T-helper 22 cell (primary cell): ENCODE results near the gene NEK6.

Experiments used
- DNase-seq: peaks from one replicate; pipeline ENCODE4 v3.0.0-alpha.2; 2020; ENCODE audit warnings: low read depth

Gene NEK6

DNA sequence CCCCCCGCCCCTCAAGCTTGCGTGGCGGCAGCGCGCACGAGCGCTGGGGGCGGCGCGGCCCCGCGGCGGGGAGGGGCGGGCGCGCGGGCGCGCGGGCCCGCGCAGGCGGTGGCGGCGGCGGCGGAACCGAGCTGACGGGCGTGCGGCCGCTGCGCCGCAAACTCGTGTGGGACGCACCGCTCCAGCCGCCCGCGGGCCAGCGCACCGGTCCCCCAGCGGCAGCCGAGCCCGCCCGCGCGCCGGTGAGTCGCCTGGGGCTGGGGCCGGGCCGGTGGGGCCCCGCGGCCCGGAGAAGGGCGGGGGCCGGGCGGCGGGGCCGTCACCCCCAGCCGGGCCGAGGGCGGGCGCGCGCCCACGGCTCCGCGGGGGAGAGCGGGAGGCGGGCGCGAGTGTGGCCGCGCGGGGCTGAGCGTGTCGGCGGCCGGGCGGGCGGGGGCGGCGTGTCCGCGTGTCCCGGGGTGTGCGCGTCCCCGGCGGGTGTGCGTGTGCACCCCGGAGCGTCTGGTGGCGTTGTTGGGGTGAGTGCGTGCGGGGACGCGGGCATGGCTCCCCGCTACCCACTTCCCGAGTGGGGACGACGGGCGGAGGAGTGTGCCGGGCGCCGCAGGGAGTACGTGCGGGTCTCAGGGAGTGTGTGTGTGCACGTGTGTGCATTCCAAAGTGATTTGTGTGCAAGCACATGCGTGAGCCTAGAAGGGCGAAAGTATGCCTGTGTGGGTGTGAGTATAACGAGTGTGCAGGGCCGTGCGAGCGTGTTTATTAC, at the start of gene NEK6:
Gene NEK6 (plus strand): TSS at position 106 of the 763 bp plus-strand sequence. CDS start 44,016 bp downstream, outside the sequence.
- DNase-seq, result peak; percentile 16

GRCh38 chr9:124208571-124208970, 49.2 kb upstream of the NEK6 start:
- no peak for DNase-seq

DNA sequence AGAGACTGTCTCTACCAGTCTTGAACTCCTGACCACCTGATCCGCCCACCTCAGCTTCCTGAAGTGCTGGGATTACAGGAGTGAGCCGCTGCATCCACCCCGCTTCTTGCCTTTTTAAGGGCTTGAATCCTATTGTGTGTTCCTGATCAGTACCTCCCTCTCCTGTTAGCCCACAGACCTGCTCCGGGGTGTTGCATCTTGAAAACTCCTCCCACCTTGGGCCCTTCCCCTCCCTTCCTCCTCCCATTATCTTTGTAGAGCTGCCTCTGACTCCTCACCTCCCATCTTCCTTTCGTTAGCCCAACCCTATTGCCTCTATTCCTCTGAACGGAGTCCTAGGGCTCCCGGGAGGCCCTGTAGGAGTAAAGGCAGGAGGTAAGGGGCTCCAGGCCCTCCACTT, 48.5 kb upstream of the NEK6 start:
- DNase-seq, result no peak

GRCh38 chr9:124209774-124210173, 48.0 kb upstream of the NEK6 start:
- DNase-seq, result no peak

GRCh38 chr9:124210697-124211096, 47.1 kb upstream of the NEK6 start:
- DNase-seq, result no peak

DNA sequence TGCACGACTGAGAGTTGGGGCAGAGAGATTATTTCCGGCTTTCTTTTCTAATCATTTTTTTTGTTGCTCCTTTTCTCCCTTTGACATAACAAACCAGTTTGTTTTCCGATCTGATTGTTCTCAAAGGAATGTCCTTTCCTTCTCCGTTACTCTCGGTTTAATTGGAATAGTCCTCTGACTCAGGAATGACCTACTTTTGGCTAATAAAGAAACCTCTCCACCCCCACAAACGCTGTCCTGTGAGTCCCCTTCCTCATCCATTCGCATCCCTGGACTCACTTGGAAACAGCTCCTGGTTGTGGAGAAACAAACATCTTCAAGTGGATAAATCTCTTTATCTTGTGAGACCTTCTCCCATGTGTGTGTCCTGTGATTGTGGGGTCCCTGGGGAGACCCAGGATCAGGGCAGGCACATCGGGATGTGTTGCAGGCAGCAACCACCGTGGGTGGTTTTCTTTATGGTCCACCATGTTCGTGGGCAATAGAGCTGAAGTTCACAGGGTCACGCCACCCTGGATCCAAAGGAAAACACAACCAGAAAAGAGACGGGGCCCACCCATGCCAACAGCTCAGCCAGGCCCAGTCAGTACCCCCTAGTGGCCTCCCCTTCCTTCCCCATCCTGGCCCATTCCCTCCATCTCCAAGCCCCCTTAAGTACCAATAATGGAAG, 45.2 kb upstream of the NEK6 start:
- DNase-seq, result no peak

DNA sequence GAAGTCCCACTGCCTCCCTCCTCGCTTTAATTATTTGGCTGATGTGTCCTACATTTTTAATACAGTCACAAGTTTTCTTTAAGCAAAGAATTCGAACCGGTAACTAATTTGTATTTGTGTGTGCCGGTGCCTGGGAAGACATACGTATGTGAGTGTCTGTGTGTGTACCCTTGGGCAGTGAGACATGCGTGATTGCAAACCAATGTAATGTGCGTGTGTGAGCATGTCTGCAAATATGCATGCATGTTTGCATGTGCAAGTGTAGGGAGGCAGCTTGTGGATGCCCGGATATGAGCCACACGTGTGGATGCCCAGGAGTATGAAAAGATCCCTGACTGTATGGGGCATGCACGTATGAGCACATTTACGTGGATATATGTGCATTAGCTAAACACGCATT, 44.4 kb upstream of the NEK6 start:
- DNase-seq, result no peak

- no peak for DNase-seq
Observed at GRCh38 chr9:124214116-124214515, 43.6 kb upstream of the NEK6 start.

GRCh38 chr9:124214596-124215367, 43.0 kb upstream of the NEK6 start:
- DNase-seq, result no peak

GRCh38 chr9:124215368-124215910, 42.3 kb upstream of the NEK6 start:
- no peak for DNase-seq

DNA sequence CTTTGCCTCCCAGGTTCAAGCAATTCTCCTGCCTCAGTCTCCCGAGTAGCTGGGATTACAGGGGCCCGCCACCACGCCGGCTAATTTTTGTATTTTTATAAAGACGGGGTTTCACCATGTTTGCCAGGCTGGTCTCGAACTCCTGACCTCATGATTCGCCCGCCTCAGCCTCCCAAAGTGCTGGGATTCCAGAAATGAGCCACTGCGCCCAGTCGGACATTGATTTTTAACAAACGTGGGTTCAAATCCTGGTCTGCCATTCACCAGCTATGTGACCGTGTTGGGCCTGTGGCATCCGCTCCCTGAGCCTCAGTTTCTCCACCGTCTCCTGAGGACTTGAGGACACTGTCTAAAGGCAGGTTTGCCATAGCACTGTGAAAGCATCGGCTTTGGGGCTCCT, 41.8 kb upstream of the NEK6 start:
- DNase-seq, result no peak

- no peak for DNase-seq
Observed at GRCh38 chr9:124216474-124217176, 41.1 kb upstream of the NEK6 start.

- DNase-seq, result no peak
Observed at GRCh38 chr9:124217836-124218437, 39.8 kb upstream of the NEK6 start.

DNA sequence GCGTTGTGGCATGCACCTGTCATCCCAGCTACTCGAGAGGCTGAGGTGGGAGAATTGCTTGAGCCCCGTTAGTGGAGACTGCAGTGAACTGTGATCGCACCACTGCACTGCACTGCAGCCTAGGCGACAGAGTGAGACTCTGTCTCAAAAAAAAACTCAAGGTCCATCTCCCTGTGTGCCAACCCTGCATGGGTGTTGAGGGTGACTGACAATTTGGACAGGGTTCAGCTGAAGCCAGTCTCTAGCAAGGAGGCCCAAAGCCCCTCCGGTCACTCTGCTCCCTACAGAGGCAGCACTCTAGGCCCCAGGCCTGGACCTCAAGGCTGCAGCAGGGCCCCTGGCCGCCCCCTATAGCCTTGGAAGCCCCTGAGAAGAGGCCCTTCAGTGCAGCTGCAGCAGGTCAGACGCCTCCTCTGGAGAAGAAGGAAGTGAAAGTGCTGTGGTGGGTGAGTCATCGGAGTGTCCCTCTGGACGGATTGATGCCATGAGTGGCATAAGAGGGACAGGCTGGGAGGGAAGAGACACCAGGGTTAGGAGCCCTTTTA, 39.2 kb upstream of the NEK6 start:
- DNase-seq, result no peak

- DNase-seq, result no peak
Observed at GRCh38 chr9:124218987-124219461, 38.7 kb upstream of the NEK6 start.

- DNase-seq, result no peak
Observed at GRCh38 chr9:124220946-124221451, 36.8 kb upstream of the NEK6 start.

GRCh38 chr9:124221676-124222075, 36.1 kb upstream of the NEK6 start:
- DNase-seq, result no peak

GRCh38 chr9:124222109-124222508, 35.6 kb upstream of the NEK6 start:
- no peak for DNase-seq

DNA sequence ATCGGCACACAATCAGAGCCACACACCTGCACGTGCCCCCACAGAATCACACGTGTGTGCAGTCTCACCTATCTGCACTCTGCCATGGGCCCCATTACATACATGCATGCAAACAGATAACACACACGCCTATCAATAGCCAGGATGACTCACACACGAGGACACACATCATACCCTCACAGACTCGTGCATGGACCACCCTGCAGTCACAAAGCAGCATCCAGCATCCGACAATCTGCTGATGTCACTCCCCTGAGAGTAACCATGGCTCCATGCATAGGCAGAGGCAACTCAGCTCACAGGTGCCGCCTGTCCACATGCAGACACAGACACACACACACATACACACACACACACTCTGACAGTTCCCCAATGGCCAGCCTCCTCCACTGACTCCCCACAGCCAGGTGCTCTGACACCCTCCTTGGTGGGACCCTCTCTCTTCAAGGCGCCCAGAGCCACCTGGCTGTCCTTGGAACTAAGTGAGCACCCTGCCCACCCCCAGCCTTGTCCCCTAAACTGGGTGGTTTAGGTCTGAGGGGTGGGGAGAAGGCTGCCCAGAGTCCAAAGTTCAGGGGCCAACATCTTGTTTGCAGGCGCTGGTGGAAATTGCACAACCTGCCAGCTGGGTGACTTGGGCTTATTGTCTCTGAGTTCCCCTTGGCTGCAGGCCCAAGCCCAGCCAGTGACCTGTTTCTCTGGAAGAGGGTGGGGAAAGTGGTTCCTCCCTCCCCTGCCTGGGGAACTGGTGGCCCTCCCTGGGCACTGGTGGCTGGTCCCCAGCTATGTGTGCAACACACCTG, 34.6 kb upstream of the NEK6 start:
- no peak for DNase-seq

DNA sequence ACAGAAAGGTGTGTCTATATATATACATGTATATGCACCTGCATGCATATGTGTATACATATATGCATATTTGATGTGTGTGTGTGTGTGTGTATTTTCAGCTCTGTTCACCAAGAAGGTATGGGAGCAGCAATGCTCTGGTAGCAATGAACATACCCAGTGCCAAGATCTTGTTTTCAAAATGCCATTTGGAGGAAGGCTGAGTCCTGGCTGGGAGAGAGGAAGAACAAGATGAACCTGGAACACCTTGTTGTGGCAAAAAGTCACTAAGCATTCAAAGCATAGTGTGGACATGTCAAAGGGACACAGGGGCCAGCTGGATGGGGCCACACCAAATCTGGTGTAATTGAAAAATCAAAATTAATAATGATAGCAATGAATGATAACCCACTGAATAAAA, 31.8 kb upstream of the NEK6 start:
- no peak for DNase-seq
